Hematopoietic multipotent progenitor cell treated with erythropoietin and hydrocortisone succinate and interleukin-3 and kit ligand, for 6 days (in vitro differentiated cells): ENCODE data around the gene HOTAIR.

Experiments
- DNase-seq: peaks from one replicate; pipeline ENCODE4 v3.0.0-alpha.2; 2015

HOTAIR gene

GRCh38 chr12:53972152-53972702, 2.5 kb downstream of the HOTAIR start:
- no peak for DNase-seq

DNA sequence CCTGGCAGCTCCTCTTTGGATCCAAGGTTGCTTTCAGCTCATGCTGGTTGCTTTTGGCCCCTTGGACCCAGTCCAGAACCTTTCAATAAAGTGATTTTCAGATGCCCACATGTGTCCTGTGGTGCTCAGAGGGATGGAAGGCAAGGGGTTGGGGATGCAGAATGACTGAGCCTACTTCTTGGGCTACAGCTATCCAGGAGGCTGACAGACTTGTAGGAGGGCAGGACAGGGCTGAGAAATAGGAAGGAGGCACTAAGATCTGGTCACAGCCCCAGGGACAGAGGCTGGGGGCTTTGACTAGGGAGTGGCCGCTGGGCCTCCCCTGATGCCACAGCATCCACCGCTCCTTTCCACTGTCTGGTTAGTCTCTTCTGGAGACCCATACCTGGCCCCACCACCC, 3.1 kb downstream of the HOTAIR start:
- DNase-seq, result no peak

- DNase-seq, result no peak
These were observed 3.6 kb downstream of the HOTAIR start for GRCh38 chr12:53971129-53971528.

- no peak for DNase-seq
These were observed 4.3 kb downstream of the HOTAIR start for GRCh38 chr12:53970451-53970850.

DNA sequence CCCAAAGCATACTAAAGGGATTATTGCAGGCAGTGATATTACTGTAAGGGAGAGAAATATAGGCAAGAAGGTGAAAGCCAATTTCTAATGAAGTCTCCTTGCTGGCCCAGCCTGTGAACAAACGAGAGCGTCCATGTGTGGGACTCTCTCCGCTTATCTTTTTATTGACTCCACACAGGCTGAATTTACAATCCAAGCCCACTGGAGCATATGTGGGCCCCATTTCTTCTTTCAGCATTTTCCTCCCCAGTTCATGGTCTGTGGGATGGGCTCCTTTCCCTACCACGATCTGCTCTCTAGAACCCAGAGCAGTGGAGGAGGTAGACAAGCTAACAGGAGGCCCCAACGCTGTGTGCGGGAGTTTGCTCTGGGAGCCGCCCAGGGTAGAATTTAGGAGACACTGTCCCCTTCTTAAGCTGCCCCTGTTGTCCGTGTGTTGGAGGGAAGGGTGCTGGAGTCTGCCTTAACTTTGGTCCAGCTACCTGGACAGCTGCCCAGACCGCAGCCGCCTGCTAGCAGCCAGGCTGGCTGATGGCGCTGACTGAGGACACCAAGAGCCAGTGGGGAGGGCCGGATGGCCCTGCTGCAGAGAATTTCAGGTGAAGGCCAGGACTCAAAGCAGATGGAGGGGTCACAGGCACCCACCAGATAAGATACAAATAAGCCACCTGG, 5.0 kb downstream of the HOTAIR start:
- no peak for DNase-seq

DNA sequence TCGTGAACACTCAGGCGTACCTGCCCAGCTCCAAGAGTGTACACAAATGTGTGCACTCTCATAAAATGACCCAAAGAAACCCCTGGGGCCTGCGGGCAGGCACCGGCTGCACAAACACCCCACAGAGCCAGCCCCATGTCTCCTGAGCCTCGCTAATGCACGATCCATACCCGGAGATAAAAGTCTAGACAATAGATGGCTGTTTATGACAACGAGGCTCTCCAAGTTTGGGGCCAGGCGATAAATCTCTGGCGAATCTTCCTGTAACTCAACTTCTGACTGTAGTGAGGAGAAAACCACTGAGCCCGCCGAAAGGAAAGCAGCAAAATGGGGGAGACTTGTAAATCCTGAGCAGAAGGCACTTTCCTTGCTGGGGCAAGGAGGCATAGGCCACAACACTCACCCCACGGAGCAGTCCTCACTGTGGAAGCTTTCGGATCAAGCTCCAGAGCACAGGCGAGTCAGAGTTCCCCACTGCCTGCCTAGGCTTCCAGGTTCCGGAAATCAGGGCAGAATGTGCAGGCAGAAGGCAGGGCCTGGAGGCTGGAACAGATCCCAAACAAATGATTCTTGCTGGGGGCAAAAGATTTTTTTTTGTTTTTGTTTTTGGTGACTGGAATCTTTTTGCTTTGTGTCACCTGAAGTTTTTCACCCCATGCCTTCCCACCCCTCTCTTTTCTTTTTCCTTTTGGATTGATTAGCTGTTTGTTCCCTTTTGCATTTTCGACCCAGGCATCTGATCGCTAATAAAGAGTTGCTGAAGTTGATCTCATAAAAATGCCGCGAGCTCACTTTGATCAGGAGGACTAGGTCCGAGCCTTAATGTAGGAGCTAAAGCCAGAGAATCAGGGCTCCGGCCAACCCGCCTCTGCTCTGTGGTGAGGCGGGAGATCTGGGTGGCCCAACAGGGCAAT, 6.3 kb downstream of the HOTAIR start:
- DNase-seq, result no peak

DNA sequence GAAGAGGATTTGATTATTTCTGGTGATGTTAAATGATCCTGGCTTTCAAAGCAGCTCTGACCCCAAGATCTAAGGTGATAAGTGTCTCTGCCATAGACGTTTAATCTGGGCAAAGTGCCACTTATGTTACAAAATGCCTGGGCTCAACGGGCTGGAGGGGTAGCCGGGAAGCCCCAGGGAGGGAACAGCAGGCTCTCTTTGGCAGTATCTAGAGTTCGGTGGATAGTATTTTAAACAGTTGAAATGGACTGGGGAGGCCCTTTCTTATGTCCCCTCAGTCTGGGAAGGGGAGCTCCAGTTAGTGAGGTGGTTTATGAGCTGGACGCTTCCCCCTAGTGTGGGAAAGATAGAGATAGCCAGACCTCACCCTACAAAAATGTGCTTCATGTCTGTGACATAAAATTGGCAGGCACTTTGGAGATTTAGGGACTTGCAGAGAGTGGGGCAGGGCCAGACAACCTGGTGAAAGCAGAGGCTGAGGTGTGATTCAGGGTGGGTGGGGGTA, 7.3 kb downstream of the HOTAIR start:
- DNase-seq, result no peak

- DNase-seq, result no peak
These were observed 8.2 kb downstream of the HOTAIR start for GRCh38 chr12:53966385-53967133.

- no peak for DNase-seq
These were observed 8.7 kb downstream of the HOTAIR start for GRCh38 chr12:53966085-53966384.

- DNase-seq, result no peak
These were observed 9.3 kb downstream of the HOTAIR start for GRCh38 chr12:53965281-53966084.

DNA sequence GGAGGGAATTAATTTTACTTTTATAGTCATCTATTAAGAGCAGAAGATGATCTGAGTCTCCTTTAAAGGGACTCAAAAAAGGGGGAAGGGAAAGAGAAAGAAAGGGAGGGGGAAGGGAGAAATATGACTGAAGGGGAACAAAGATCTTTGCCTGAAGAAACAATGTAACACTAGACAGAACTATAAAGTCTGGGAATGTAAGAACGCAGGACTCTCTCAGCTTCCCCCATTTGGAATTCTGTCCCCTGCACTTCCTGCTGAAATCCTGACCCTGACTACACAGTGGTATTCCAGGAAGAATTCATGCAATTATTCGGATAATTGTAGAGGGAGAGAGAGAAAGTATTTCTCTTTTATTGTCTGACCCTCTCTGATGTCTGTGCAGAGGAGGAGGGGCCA, 10.4 kb downstream of the HOTAIR start:
- DNase-seq, result no peak

DNA sequence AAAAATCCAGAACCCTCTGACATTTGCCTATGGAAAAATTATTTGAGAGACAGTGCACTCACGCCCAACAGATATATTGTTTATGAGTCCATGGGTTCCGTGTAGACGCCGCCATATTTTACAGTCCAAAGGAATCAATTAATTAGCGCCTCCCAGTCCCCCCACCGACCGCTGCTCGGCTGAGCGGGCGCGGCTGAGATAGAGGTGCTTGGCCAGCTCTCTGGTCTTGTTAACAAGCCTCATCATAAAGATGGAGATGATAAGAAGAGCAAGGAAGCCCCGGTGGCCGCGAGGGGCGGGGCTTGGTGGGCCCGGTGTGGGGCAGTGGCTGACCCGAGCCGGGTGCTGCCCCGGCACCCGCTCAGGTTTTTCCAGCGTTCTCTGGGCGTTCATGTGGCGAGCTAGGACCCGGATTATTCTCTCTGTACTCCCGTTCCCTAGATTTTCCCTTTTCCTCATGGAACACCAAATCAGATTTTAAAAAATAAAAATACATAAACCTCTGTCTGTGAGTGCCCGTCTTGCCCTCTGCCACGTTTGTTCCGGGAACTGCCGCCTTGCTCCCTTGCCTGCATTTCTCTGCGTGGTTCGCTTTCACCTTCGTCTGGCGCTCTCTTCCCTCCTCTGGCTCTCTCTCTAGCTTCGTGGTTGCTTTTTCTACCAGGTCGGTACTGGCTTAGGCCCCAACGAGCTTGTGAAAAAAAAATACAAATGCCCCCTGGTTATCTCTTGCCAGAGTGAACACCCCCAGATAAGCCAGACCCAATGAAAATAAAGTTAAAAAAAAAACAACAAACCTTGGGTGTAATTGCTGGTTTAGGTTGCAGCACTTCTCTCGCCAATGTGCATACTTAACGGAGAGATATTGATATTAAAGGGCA, 11.1 kb downstream of the HOTAIR start:
- no peak for DNase-seq

- no peak for DNase-seq
These were observed 11.7 kb downstream of the HOTAIR start for GRCh38 chr12:53963005-53963404.

- DNase-seq, result no peak
These were observed 13.6 kb downstream of the HOTAIR start for GRCh38 chr12:53961025-53961761.

DNA sequence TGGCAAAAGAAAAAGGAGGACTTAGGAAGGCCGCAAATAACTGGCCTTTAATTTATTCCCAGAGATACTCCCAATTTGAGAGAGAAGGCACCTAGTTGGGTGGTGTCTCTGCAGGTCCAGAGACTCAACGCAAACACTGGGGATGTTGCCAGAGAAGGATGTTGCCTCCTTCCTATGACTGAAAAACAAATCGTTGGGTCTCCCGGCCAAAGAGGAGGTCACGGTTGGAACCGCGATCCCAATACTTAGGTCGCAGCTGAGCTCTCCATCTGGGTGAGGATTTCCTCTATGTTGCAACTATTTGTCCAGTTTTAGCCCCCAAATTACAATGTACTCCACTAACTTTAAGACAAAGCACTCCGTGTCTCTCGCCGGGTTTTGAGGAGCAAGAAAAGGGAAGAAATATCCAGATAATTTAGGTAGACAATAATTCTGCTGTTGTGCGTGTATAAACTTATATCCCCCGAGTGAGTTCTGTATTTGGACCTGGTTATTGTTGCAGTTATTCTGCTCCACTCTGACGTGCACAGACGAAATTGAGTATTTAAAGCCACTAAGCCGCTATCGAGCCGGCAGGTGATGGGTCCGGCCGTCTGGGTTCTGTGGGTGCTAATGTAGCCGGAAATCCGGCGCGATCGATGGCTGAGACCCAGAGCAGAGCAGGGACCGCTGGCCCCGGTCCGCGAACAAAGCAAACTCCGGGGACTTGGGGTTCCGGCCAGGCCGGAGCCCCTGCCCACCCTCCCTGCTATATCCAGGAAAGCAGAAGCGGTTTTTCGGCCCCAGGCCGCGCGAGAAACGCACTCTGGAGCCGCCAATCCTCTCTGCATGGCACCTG, 14.3 kb downstream of the HOTAIR start:
- no peak for DNase-seq

DNA sequence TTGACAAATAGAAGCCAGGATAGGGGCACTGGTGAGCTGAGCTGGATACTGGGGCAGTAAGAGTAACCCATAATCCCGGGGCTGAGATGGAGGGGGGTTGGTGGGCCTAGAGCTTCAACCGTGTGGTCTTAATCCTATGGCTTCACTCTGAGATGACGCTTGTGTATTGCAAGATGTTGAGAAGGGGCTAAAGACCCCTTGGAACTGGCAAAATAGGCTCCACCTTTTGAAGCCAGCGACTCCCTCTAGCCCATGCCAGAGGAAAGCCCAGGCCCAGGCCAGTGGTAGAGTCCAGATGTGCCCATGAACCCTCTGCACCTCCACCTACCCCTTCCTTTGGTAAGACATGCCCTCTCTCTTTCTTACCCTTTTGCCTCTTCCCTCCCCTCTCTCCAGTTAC, 15.4 kb downstream of the HOTAIR start:
- DNase-seq, result no peak

DNA sequence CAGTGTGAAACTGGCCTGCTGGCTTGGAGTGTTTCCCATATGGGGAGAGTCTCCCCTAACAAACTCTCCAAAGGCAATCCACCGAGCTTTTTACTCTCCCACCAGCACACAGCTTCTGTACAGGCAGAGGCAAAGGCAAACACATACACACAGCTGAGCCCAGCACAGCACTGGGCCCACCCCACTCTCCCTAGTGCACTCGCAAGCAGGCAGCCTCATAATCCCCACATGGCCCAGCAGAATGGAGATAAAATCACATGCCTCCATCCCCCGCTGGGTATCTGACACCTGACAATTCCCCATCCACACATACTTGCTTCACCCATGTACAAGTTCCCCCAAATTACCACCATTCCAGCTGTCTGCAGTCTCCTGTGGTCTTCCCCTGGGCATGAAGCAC, 16.6 kb downstream of the HOTAIR start:
- DNase-seq, result no peak

DNA sequence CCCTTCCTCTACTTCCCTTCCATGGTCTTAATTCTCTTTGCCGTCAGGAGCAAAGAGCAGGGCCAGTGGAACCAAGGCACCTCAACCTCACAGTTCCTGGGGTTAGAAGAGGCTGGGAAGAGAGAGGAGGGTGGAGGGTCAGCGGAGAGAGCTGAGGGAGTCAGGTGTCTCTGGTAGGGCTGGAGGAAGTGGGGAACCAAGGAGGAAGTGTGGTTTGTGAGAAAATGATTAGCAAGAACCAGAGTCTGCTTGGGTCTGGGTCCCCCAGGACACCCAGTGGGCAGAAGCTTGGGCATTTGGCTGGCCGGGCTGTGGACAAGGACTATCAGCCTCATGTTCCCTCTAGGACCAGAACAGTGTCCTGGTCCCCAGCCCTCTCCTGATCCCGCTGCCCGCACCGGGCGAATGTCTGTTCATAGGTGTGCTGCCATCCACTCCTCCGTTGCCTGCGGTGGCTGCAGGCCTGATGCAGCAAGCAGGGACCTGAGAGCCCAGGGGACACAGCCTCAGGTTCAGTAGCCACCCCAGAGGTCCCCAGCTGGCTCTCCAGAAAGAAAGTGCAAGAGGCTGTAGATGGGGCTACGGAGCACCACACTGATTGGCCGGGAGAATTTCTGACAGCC, 17.7 kb downstream of the HOTAIR start:
- DNase-seq, result no peak

DNA sequence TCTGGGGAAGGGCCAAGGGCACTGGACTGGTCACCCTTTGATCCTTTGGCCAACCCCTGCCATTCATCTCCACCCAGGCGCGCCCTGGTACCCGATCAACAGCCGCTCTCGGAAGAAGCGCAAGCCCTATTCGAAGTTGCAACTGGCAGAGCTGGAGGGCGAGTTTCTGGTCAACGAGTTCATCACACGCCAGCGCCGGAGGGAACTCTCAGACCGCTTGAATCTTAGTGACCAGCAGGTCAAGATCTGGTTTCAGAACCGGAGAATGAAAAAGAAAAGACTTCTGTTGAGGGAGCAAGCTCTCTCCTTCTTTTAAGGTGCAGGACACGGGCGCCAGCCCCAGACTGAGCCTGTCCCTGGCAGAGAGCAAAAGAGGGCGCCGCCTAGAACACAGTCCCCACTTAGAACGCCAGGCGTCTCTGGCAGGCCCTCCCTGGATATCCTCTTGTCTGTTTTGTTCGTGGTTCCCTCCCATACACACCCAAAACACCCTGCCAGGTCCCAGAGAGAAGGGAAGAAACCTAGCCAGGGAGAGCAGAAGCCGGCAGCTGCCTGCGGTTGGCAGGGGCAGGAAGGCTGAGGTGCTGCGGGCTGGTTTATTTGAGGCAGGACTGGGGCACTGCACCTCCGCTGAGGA, 18.4 kb downstream of the HOTAIR start:
- no peak for DNase-seq
